Tibial nerve (tissue), 3 donors: ENCODE results near the gene MAGEA3.

Experiments
- POLR2A ChIP-seq, 2 donors: fragments of 450-650 bp; IDR thresholded peaks; one replicate each; pipeline ENCODE4 v1.6.1; 2017; ENCODE audit warnings: antibody characterized with exemption in 2 of 2, mild to moderate bottlenecking in 2 of 2, moderate library complexity in 2 of 2
- TF ChIP-seq, protein P1 (sequence below), 5 experiments: fragments of 200-600 bp in 3 of 5; fragments of 450-650 bp in 2 of 5; sonication (generic) in 3 of 5; IDR thresholded peaks; one replicate each; pipeline ENCODE4 v1.5.1; 2016 to 2019; ENCODE audit warnings: antibody characterized with exemption in 5 of 5, mild to moderate bottlenecking in 3 of 5, moderate library complexity in 2 of 5

DNA sequence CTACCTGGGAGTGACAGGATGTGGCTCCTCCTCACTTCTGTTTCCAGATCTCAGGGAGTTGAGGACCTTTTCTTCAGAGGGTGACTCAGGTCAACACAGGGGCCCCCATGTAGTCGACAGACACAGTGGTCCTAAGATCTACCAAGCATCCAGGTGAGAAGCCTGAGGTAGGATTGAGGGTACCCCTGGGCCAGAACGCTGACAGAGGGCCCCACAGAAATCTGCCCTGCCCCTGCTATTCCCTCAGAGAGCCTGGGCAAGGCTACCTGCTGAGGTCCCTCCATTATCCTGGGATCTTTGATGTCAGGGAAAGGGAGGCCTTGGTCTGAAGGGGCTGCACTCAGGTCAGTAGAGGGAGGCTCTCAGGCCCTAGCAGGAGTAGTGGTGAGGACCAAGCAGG is 36.5 kb downstream of the MAGEA3 start:
- TF ChIP-seq, protein P1, sequence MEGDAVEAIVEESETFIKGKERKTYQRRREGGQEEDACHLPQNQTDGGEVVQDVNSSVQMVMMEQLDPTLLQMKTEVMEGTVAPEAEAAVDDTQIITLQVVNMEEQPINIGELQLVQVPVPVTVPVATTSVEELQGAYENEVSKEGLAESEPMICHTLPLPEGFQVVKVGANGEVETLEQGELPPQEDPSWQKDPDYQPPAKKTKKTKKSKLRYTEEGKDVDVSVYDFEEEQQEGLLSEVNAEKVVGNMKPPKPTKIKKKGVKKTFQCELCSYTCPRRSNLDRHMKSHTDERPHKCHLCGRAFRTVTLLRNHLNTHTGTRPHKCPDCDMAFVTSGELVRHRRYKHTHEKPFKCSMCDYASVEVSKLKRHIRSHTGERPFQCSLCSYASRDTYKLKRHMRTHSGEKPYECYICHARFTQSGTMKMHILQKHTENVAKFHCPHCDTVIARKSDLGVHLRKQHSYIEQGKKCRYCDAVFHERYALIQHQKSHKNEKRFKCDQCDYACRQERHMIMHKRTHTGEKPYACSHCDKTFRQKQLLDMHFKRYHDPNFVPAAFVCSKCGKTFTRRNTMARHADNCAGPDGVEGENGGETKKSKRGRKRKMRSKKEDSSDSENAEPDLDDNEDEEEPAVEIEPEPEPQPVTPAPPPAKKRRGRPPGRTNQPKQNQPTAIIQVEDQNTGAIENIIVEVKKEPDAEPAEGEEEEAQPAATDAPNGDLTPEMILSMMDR (IDR thresholded peaks at IDR 0.05), result no peak
- TF ChIP-seq POLR2A (IDR thresholded peaks at IDR 0.05), result no peak
